ENCODE data around the gene YTHDC2.

- no peak for TF ChIP-seq TAF1 (IDR thresholded peaks at IDR 0.05; ENCODE audit: borderline replicate concordance, low read depth, low read length)
- no peak for TF ChIP-seq POLR2A (IDR thresholded peaks at IDR 0.05; ENCODE audit: low read depth, low read length)
These were observed 102.2 kb downstream of the YTHDC2 start for GRCh38 chr5:113615708-113616107.
